Measurements from ENCODE around the gene TFEB.
"Not testable (repeated sequence)": the region's sequence is repeated elsewhere in the genome, so short reads cannot be mapped to it uniquely, and the experiment has no call there.

The TFEB gene

DNA sequence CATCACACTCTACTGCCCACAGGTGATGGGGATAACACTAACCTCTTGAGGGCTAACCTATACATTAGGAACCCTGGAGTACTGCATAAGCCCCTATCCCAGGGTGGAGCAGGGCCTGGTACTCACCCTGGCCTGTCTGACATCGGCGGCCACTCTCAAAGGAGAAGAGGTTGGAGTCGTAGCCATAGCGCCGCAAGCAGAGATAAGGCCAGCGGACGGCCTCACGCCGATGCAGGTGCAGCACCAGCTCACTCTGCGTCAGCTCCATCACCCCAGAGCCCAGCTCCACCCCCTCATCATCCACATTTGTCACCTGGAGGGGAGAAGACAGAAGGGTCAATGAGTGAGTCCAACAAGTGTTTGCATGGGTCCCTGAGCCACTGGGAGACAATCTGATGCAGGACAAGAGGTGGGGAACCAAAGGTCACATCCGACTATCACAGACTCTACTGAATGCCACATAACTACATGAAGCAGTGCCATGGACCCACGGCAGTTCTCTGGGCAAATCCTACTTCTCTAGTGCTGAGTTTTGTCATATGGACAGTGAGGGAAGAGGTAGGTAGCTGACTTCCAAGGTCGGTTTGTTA, 40.0 kb upstream of the TFEB start:
- Histone ChIP-seq H3K36me3 (ENCODE audit: control insufficient read depth in 2 of 2, insufficient read depth in 2 of 2, low read length in 2 of 2) (peaks cover 25 to 45% of the 10 kb centered on the region in 2 donors), H3K9ac (ENCODE audit: low read length in 2 of 2) (no peak overlapping the region), H3K27me3 (ENCODE audit: control insufficient read depth in 1 of 2, insufficient read depth in 2 of 2, low read length in 2 of 2) (no peaks in the 10 kb centered on the region), H3K9me3 (ENCODE audit: control insufficient read depth in 2 of 2, low read length in 2 of 2) (no peaks in the 10 kb centered on the region), H3K27ac (ENCODE audit: low read length) (no peak overlapping the region), H3K4me3 (ENCODE audit: low read length in 2 of 2) (no peak overlapping the region), H3K4me1 (ENCODE audit: control insufficient read depth, insufficient read depth, low read length) (peaks cover 7% of the 10 kb centered on the region)

DNA sequence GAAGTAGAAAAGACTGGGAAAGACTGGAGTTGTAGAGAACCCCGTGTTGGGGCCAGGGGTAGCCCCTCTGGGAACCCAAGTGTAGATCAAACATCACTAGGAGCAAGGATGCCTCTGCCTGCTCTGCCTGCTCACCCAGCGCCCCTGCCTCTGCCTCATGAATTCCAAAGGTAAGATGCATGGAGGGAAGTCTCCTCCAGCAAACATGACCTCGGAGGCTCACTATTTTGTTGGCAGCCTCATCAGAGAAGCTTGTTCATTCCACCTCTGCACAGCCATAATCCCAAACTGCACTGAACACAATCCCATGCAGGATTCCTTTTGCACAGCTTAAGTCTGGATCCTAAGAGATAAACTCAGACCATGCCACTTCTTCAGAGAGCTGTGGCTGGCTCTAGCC, 39.4 kb upstream of the TFEB start:
- Histone ChIP-seq H3K27ac (ENCODE audit: low read length) (no peak overlapping the region), H3K9me3 (ENCODE audit: control insufficient read depth in 2 of 2, low read length in 2 of 2) (no peaks in the 10 kb centered on the region), H3K4me3 (ENCODE audit: low read length in 2 of 2) (no peak overlapping the region), H3K9ac (ENCODE audit: low read length in 2 of 2) (no peak overlapping the region), H3K27me3 (ENCODE audit: control insufficient read depth in 1 of 2, insufficient read depth in 2 of 2, low read length in 2 of 2) (no peaks in the 10 kb centered on the region), H3K4me1 (ENCODE audit: control insufficient read depth, insufficient read depth, low read length) (peaks cover 7% of the 10 kb centered on the region), H3K36me3 (ENCODE audit: control insufficient read depth in 2 of 2, insufficient read depth in 2 of 2, low read length in 2 of 2) (peaks cover 25 to 48% of the 10 kb centered on the region in 2 donors)

DNA sequence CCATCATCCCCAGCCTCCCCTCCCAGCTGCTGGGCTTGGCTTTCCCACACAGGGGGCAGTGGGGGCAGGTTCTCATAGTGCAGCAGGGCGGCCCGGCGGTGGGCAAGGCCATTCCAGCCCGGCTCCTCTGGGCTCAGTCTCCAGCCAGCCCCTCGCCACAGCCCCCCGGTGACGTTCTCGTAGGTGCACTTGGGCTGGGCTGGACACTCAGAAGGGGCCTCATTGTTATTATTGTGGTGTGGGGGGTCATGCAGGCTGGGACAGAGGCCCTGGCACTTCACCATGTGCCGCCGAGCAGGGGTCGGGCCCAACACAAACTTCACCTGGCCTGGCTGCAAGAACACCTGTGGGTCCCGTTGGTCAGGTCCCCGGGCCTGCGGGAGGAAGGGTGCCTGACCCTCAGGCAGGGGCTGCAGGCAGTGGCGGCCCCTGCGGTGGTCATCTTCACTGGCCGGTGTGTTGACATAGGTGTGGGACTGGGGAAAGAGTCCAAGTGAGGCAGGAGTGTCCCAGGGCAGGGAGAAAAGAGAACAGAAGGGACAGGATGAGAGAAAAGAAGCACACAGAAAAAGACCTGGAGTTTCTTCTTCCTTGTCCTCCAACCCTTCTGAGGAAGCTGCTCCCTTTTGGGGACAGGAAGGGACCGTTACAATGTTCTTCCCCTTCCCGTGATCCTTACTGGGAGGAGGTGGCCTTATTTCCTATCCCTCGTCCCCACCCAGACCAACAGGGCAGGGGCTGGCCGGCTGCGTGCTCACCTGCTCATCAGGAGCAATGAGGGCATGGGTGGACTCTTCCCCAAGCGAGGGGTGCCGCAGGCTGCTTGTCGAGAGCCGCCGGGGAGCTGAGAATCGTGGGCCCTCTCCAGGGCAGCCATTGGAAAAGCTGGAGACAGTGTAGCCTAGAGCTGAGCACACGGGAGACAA, 35.9 kb upstream of the TFEB start:
- no peaks in the 10 kb centered on the region for H3K27me3 ChIP-seq (ENCODE audit: control insufficient read depth in 1 of 2, insufficient read depth in 2 of 2, low read length in 2 of 2)
- H3K9me3 ChIP-seq (ENCODE audit: control insufficient read depth in 2 of 2, low read length in 2 of 2), result no peaks in the 10 kb centered on the region
- H3K36me3 ChIP-seq (ENCODE audit: control insufficient read depth in 2 of 2, insufficient read depth in 2 of 2, low read length in 2 of 2), result peaks cover 25 to 38% of the 10 kb centered on the region in 2 donors
- peaks cover 12% of the 10 kb centered on the region for H3K4me1 ChIP-seq (ENCODE audit: control insufficient read depth, insufficient read depth, low read length)
- H3K9ac ChIP-seq (ENCODE audit: low read length in 2 of 2), result no peak overlapping the region
- no peak overlapping the region for H3K4me3 ChIP-seq (ENCODE audit: low read length in 2 of 2)
- no peak overlapping the region for H3K27ac ChIP-seq (ENCODE audit: low read length)

DNA sequence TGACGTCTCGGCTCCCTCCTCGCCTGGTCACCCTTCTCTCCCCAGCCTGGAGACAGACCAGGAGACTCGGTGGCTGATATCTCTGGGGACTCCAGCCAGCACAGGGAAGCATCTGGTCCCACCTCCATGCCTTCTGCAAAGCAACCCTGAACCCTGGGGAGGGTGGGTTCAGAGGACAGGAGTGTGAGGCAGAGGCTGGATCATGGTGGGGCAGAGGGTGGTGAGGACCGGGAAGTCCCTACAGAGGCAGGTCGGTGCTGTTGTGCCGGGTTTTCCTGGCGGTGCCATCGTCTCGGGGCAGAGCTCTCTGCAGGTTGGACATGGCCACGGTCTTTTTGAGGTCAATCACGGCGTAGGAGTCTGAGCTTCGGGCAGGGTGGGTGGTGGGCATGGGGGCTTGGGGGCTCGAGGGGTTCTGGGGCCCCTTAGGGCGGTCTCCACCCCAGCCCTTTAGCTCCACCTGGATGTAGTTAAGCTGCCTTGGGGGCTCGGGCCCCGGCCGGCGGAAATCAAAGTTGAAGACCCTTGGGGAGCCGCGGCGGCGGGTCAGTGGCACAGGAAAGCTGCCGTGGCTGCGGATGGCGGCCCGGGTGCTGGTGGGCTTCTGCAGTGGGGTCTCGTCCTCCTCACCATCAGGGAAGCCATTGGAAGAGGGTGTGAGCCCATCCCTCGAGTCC, 35.1 kb upstream of the TFEB start:
- Histone ChIP-seq H3K36me3 (ENCODE audit: control insufficient read depth in 2 of 2, insufficient read depth in 2 of 2, low read length in 2 of 2) (peaks cover 22 to 35% of the 10 kb centered on the region in 2 donors), H3K9ac (ENCODE audit: low read length in 2 of 2) (no peak overlapping the region), H3K4me1 (ENCODE audit: control insufficient read depth, insufficient read depth, low read length) (peaks cover 12% of the 10 kb centered on the region), H3K27ac (ENCODE audit: low read length) (no peak overlapping the region), H3K27me3 (ENCODE audit: control insufficient read depth in 1 of 2, insufficient read depth in 2 of 2, low read length in 2 of 2) (no peaks in the 10 kb centered on the region), H3K9me3 (ENCODE audit: control insufficient read depth in 2 of 2, low read length in 2 of 2) (no peaks in the 10 kb centered on the region), H3K4me3 (ENCODE audit: low read length in 2 of 2) (no peak overlapping the region)

DNA sequence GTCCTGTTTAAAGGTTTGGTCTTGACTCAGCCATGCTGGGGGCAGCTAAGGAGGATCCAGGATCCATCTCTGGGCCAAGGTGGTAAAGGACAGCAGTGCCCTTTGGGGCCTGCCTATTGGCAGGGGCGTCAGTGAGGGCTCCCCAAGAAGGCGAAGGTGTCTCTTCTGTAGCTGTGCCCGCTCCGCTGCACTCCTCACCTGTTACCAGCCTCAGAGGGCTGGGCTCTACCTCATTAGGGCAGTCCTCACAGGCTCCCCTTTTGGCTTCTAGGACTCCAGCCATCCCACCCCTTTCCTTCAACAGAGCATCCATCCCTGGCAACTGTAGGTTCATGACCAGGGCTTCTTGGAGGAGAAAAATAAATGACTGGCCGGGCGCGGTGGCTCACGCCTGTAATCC, 34.0 kb upstream of the TFEB start:
- Histone ChIP-seq H3K9me3 (ENCODE audit: control insufficient read depth in 2 of 2, low read length in 2 of 2) (no peaks in the 10 kb centered on the region), H3K9ac (ENCODE audit: low read length in 2 of 2) (no peak overlapping the region), H3K4me3 (ENCODE audit: low read length in 2 of 2) (no peak overlapping the region), H3K36me3 (ENCODE audit: control insufficient read depth in 2 of 2, insufficient read depth in 2 of 2, low read length in 2 of 2) (peaks cover 11 to 25% of the 10 kb centered on the region in 2 donors), H3K4me1 (ENCODE audit: control insufficient read depth, insufficient read depth, low read length) (peaks cover 12% of the 10 kb centered on the region), H3K27ac (ENCODE audit: low read length) (no peak overlapping the region), H3K27me3 (ENCODE audit: control insufficient read depth in 1 of 2, insufficient read depth in 2 of 2, low read length in 2 of 2) (no peaks in the 10 kb centered on the region)

DNA sequence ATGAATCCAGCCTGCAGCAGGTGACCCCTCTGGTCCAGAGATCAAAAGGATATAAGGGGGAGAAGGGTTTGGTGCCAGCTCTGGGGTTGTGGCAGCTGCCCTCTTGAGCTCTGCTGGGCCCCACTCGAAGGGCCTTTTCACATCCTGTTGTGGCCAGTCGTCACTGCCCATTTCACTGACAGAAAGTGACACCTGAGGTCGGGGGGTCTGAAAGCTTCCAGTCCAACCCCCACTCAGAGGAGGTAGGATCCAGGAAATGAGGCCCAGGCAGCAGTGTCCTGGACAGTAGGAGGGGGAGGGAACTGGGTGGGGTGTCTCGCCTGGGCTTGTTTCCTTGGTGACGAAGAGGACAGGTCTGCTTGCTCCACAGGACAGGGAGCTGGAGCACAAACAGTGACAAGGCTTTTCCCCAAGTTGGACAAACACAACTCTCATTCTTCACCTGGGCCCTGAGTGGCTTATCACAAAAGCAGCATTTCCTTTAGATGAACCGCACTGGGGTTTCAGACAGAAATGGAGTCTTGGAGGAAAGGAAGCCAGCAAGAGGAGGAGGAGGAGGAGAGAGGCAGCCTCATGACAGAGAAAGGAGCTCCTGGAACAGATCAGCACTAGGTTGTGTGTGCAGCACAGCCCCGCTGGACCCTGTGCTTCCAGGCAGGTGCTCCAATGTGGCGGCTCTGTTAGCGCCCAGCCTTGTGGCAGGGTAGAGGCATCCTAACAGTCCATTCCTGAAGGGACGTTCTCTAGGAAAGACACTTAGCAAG, 33.3 kb upstream of the TFEB start:
- H3K27me3 ChIP-seq (ENCODE audit: control insufficient read depth in 1 of 2, insufficient read depth in 2 of 2, low read length in 2 of 2), result no peaks in the 10 kb centered on the region
- peaks cover 12% of the 10 kb centered on the region for H3K4me1 ChIP-seq (ENCODE audit: control insufficient read depth, insufficient read depth, low read length)
- H3K27ac ChIP-seq (ENCODE audit: low read length), result no peak overlapping the region
- H3K9me3 ChIP-seq (ENCODE audit: control insufficient read depth in 2 of 2, low read length in 2 of 2), result no peaks in the 10 kb centered on the region
- H3K9ac ChIP-seq (ENCODE audit: low read length in 2 of 2), result no peak overlapping the region
- H3K36me3 ChIP-seq (ENCODE audit: control insufficient read depth in 2 of 2, insufficient read depth in 2 of 2, low read length in 2 of 2), result peaks cover 8 to 22% of the 10 kb centered on the region in 2 donors
- H3K4me3 ChIP-seq (ENCODE audit: low read length in 2 of 2), result no peak overlapping the region

DNA sequence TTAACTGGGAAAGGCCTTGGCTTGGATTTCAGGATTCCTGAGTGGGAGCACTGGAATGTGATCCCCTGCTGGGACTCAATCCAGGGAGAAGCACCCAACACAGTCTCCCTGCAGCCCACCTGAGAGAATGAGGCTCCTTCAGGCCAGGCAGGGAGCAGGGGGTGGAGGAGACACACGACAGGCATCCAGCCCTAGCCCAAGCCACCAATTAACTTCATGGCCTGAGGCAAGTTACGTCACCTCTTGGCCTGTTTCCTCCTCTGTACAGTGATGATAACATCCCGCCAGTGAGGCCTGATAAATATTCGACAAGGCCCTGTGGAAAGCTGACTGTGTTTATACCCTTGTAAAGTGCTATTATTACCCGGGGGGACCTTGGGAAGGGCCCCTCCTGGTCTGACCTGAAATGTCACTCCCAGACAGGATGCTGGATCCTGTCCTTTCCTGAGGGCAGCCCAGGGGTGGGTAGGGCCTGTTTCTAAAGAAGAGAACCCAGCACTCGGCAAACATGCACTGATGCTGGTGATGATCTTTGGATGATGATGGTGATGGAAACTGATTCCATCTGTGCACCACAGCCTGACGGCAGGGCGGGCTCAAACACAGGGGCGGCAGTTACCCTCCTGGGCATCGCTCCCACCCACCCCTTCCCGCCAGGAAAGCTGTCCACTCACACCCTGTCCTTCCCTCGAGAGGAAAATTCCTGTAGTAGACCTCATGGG, 31.9 kb upstream of the TFEB start:
- Histone ChIP-seq H3K9ac (ENCODE audit: low read length in 2 of 2) (peak overlapping the region in 1 of 2 donors; percentile 42), H3K36me3 (ENCODE audit: control insufficient read depth in 2 of 2, insufficient read depth in 2 of 2, low read length in 2 of 2) (peaks cover 5 to 16% of the 10 kb centered on the region in 2 donors), H3K9me3 (ENCODE audit: control insufficient read depth in 2 of 2, low read length in 2 of 2) (no peaks in the 10 kb centered on the region), H3K4me3 (ENCODE audit: low read length in 2 of 2) (no peak overlapping the region), H3K4me1 (ENCODE audit: control insufficient read depth, insufficient read depth, low read length) (peaks cover 12% of the 10 kb centered on the region), H3K27me3 (ENCODE audit: control insufficient read depth in 1 of 2, insufficient read depth in 2 of 2, low read length in 2 of 2) (no peaks in the 10 kb centered on the region), H3K27ac (ENCODE audit: low read length) (no peak overlapping the region)

DNA sequence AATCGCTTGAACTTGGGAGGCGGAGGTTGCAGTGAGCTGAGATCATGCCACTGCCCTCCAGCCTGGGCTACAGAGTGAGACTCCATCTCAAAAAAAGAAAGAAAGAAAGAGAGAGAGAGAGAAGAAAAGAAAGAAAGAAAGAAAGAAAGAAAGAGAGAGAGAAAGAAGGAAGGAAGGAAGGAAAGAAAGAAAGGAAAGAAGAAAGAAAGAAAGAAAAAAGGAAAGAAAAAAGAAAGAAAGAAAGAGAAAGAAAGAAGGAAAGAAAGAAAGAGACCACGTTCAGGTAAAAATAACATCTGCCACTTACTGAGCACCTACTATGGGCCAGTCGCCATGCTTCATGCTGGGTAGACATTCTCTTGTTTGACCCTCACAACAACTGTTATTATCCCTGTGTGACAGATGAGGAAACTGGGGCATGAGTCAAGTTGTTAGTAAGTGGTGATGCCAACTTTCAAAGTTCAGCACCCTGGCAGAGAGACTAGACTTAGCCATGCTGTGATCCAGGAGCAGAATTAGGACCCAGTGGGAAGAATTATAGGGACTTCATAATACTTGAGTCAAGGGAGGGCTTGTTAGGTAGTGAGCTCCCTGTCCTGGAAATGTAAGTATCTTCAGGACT, 30.7 kb upstream of the TFEB start:
- H3K27me3 ChIP-seq (ENCODE audit: control insufficient read depth in 1 of 2, insufficient read depth in 2 of 2, low read length in 2 of 2); H3K36me3 ChIP-seq (ENCODE audit: control insufficient read depth in 2 of 2, insufficient read depth in 2 of 2, low read length in 2 of 2); H3K9me3 ChIP-seq (ENCODE audit: control insufficient read depth in 2 of 2, low read length in 2 of 2); H3K4me3 ChIP-seq (ENCODE audit: low read length in 2 of 2); H3K9ac ChIP-seq (ENCODE audit: low read length in 2 of 2); H3K27ac ChIP-seq (ENCODE audit: low read length): not testable (repeated sequence)
- peaks cover 12% of the 10 kb centered on the region for H3K4me1 ChIP-seq (ENCODE audit: control insufficient read depth, insufficient read depth, low read length)

DNA sequence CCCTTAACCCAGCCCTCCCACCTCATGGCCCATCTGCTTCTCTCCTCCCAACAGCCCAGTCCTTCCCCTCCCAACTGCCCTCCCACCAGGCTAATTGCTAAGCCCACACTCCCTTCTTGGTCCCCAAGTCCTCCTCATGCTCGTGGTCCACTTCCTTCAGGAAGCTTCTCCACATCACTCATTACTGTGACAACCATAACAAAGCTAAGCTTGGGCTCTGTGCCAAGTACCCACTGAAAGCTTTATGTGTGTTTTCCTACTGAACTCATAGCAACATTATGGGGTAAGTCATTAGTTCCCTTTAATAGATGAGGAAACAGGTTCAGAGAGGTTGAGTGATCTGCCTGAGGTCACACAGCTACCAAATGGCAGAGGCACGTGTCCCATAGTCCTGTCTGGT, 28.1 kb upstream of the TFEB start:
- no peak overlapping the region for H3K9ac ChIP-seq (ENCODE audit: low read length in 2 of 2)
- H3K27ac ChIP-seq (ENCODE audit: low read length), result no peak overlapping the region
- H3K4me1 ChIP-seq (ENCODE audit: control insufficient read depth, insufficient read depth, low read length), result peaks cover 12% of the 10 kb centered on the region
- H3K36me3 ChIP-seq (ENCODE audit: control insufficient read depth in 2 of 2, insufficient read depth in 2 of 2, low read length in 2 of 2), result no peaks in the 10 kb centered on the region
- H3K4me3 ChIP-seq (ENCODE audit: low read length in 2 of 2), result no peak overlapping the region
- no peaks in the 10 kb centered on the region for H3K27me3 ChIP-seq (ENCODE audit: control insufficient read depth in 1 of 2, insufficient read depth in 2 of 2, low read length in 2 of 2)
- no peaks in the 10 kb centered on the region for H3K9me3 ChIP-seq (ENCODE audit: control insufficient read depth in 2 of 2, low read length in 2 of 2)

All from stomach smooth muscle (tissue), 2 donors.